H9 (cell line): ENCODE data around the gene DDX27. TPM values are rescaled to one million over a fixed set of nuclear protein-coding genes. Genes with fewer than 3 reads are reported as not detected.

ENCODE experiments used
- DNase-seq: peaks from one replicate; pipeline ENCODE4 v3.0.0-alpha.2; 2017
- H2AFZ ChIP-seq: one replicate; pipeline ENCODE4 v1.6.1; 2013; ENCODE audit warnings: mild to moderate bottlenecking, low read length, control low read depth, moderate library complexity
- H2AK5ac ChIP-seq: 2 replicates; pipeline ENCODE4 v1.6.1; 2013; ENCODE audit warnings: low read length, control low read depth, mixed read lengths; ENCODE audit not compliant: insufficient read length
- H2BK120ac ChIP-seq: one replicate; pipeline ENCODE4 v1.6.1; 2013; ENCODE audit warnings: low read depth, mild to moderate bottlenecking, low read length, control low read depth, inconsistent platforms; ENCODE audit not compliant: poor library complexity, severe bottlenecking
- H2BK12ac ChIP-seq: 2 replicates; pipeline ENCODE4 v1.6.1; 2013; ENCODE audit warnings: low read length, control low read depth, mixed read lengths, low read depth; ENCODE audit not compliant: insufficient read length
- H2BK15ac ChIP-seq: 2 replicates; pipeline ENCODE4 v1.6.1; 2013; ENCODE audit warnings: low read depth, low read length, control low read depth
- H2BK20ac ChIP-seq: one replicate; pipeline ENCODE4 v1.6.1; 2013; ENCODE audit warnings: low read depth, mild to moderate bottlenecking, low read length, control low read depth, inconsistent platforms; ENCODE audit not compliant: poor library complexity, severe bottlenecking
- H2BK5ac ChIP-seq: 2 replicates; pipeline ENCODE4 v1.6.1; 2013; ENCODE audit warnings: low read length, control low read depth, mixed read lengths; ENCODE audit not compliant: insufficient read length
- H3K14ac ChIP-seq: 2 replicates; pipeline ENCODE4 v1.6.1; 2013; ENCODE audit warnings: low read length, control low read depth; ENCODE audit not compliant: insufficient read depth
- H3K18ac ChIP-seq: 2 replicates; pipeline ENCODE4 v1.6.1; 2013; ENCODE audit warnings: low read depth, mild to moderate bottlenecking, mixed read lengths, low read length, control low read depth; ENCODE audit not compliant: insufficient read length
- H3K23ac ChIP-seq: 2 replicates; pipeline ENCODE4 v1.6.1; 2013; ENCODE audit warnings: low read length, control low read depth, mixed read lengths, low read depth; ENCODE audit not compliant: insufficient read length
- H3K23me2 ChIP-seq: 2 replicates; pipeline ENCODE4 v1.6.1; 2013; ENCODE audit warnings: low read depth, mild to moderate bottlenecking, mixed read lengths, low read length, control low read depth; ENCODE audit not compliant: insufficient read length, poor library complexity, severe bottlenecking
- H3K27ac ChIP-seq: 2 replicates; pipeline ENCODE4 v1.5.1; 2013; ENCODE audit warnings: low read length, control low read depth, mixed read lengths, low read depth; ENCODE audit not compliant: insufficient read length
- H3K27me3 ChIP-seq: 2 replicates; pipeline ENCODE4 v1.6.1; 2013; ENCODE audit warnings: low read length, control low read depth, inconsistent platforms; ENCODE audit not compliant: insufficient read depth
- H3K4ac ChIP-seq: 2 replicates; pipeline ENCODE4 v1.6.1; 2013; ENCODE audit warnings: low read depth, mild to moderate bottlenecking, control low read depth, inconsistent platforms, low read length, moderate library complexity
- H3K4me1 ChIP-seq: 2 replicates; pipeline ENCODE4 v1.6.1; 2013; ENCODE audit warnings: low read length, control low read depth, inconsistent platforms; ENCODE audit not compliant: insufficient read depth
- H3K4me2 ChIP-seq: 2 replicates; pipeline ENCODE4 v1.6.1; 2013; ENCODE audit warnings: low read length, control low read depth, mixed read lengths; ENCODE audit not compliant: insufficient read length, insufficient read depth
- H3K56ac ChIP-seq: 2 replicates; pipeline ENCODE4 v1.6.1; 2013; ENCODE audit warnings: low read depth, mild to moderate bottlenecking, mixed read lengths, low read length, control low read depth; ENCODE audit not compliant: insufficient read length
- H3K79me1 ChIP-seq: 2 replicates; pipeline ENCODE4 v1.6.1; 2013; ENCODE audit warnings: low read depth, mild to moderate bottlenecking, moderate library complexity, low read length, control low read depth, inconsistent platforms; ENCODE audit not compliant: insufficient read depth, poor library complexity, severe bottlenecking
- H3K79me2 ChIP-seq: 2 replicates; pipeline ENCODE4 v1.6.1; 2013; ENCODE audit warnings: low read length, control low read depth, inconsistent platforms; ENCODE audit not compliant: insufficient read depth
- H3K9ac ChIP-seq: 2 replicates; pipeline ENCODE4 v1.6.1; 2013; ENCODE audit warnings: low read length, control low read depth, mixed read lengths; ENCODE audit not compliant: insufficient read length; ENCODE audit errors: extremely low read depth
- H3K9me3 ChIP-seq: one replicate; pipeline ENCODE4 v1.6.1; 2013; ENCODE audit warnings: low read depth, low read length, inconsistent platforms; ENCODE audit not compliant: control insufficient read depth
- H3T11ph ChIP-seq: one replicate; pipeline ENCODE4 v1.6.1; 2013; ENCODE audit warnings: mild to moderate bottlenecking, low read length, control low read depth, inconsistent platforms
- H4K20me1 ChIP-seq: one replicate; pipeline ENCODE4 v1.6.1; 2013; ENCODE audit not compliant: control insufficient read depth, insufficient read length, insufficient read depth
- H4K5ac ChIP-seq: 2 replicates; pipeline ENCODE4 v1.6.1; 2013; ENCODE audit warnings: low read depth, mild to moderate bottlenecking, mixed read lengths, low read length, control low read depth; ENCODE audit not compliant: insufficient read length
- H4K8ac ChIP-seq: replicated peaks from 2 replicates; pipeline ENCODE4 v1.6.1; 2013; ENCODE audit warnings: low read length, control low read depth, mixed read lengths, low read depth; ENCODE audit not compliant: insufficient read length
- H4K91ac ChIP-seq: 2 replicates; pipeline ENCODE4 v1.6.1; 2013; ENCODE audit warnings: low read depth, mild to moderate bottlenecking, moderate library complexity, mixed read lengths, low read length, control low read depth; ENCODE audit not compliant: insufficient read length
- H3K27ac Mint-ChIP-seq, 3 experiments: 2 replicates in 2 of 3; 3 replicates in 1 of 3; pipeline ENCODE4 v1.8.0; 2020 to 2021; ENCODE audit warnings: mixed read lengths in 3 of 3, mild to moderate bottlenecking in 1 of 3, moderate library complexity in 1 of 3
- H3K27me3 Mint-ChIP-seq: 2 replicates; pipeline ENCODE4 v1.8.0; 2021; ENCODE audit warnings: low read depth, mild to moderate bottlenecking, moderate library complexity, mixed read lengths
- H3K36me3 Mint-ChIP-seq, 3 experiments: 2 replicates in 2 of 3; 3 replicates in 1 of 3; pipeline ENCODE4 v1.8.0; 2020 to 2021; ENCODE audit warnings: low read depth in 3 of 3, mixed read lengths in 3 of 3; ENCODE audit not compliant: insufficient read depth in 1 of 3
- H3K4me1 Mint-ChIP-seq, 2 experiments: 2 replicates each; pipeline ENCODE4 v1.8.0; 2020; ENCODE audit warnings: mixed read lengths in 2 of 2
- H3K4me3 Mint-ChIP-seq, 2 experiments: 2 replicates in 1 of 2; 3 replicates in 1 of 2; pipeline ENCODE4 v1.8.0; 2020 to 2021; ENCODE audit warnings: mild to moderate bottlenecking in 2 of 2, mixed read lengths in 2 of 2, moderate library complexity in 1 of 2
- H3K9me3 Mint-ChIP-seq, 2 experiments: 2 replicates in 1 of 2; 3 replicates in 1 of 2; pipeline ENCODE4 v1.8.0; 2020; ENCODE audit warnings: mild to moderate bottlenecking in 2 of 2, mixed read lengths in 2 of 2, moderate library complexity in 1 of 2
- WGBS: extraction: QIAGEN DNeasy Blood & Tissue Kit; methylation state at CpG from one replicate; pipeline ENCODE4 v1.1.7; 2013; ENCODE audit warnings: missing lambda C conversion rate, low lambda C conversion rate, mixed read lengths; ENCODE audit not compliant: insufficient read length; ENCODE audit errors: extremely low coverage; 5-methylcytosine and 5-hydroxymethylcytosine counted together
- total RNA-seq: library from RNA; stranded (reverse); gene quantifications from 2 replicates; pipeline ENCODE4 v1.2.1, GENCODE V29; 2021
- TF ChIP-seq, protein P1 (sequence below): fragments of 200-600 bp; sonication (generic); conservative IDR thresholded peaks from 3 replicates; pipeline ENCODE4 v1.8.0; 2021; ENCODE audit warnings: antibody characterized with exemption, mild to moderate bottlenecking

Gene DDX27
- total RNA-seq, 1 experiment from 2014 or later = 46.9 TPM

DNA sequence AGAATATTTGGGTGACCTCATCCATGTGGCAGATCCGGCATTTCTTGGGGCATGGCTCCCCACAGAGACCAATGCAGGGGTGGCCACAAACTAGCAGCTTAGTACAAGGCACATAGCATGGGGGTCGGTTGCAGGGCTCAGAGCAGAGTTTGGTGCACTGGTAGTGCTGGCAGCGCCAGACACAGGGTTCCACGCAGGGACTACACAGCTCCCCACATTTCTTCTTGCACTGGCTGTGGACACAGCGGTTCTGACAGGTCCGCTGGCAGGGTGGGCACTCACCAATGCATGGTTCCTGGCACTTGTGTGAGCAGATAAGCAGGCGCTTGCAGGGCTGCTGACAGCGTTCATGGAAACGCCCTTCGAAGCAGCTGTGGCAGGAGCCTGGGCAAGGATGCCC is 29.1 kb downstream of the DDX27 start:
- no peak overlapping the region for H3T11ph ChIP-seq
- no peak overlapping the region for H3K14ac ChIP-seq
- H3K23me2 ChIP-seq = no peaks in the 10 kb centered on the region
- no peaks in the 10 kb centered on the region for H3K4me1 ChIP-seq
- no peak overlapping the region for H2BK5ac ChIP-seq
- no peak overlapping the region for H4K5ac ChIP-seq
- no peak overlapping the region for H2AK5ac ChIP-seq
- H3K36me3 Mint-ChIP-seq = peaks cover 29 to 85% (median 55%) of the 10 kb centered on the region in 3 experiments; a peak in 6 of 7 replicates
- H3K79me1 ChIP-seq = no peaks in the 10 kb centered on the region
- no peaks in the 10 kb centered on the region for H3K9me3 ChIP-seq
- no peak overlapping the region for H2BK15ac ChIP-seq
- H3K27ac Mint-ChIP-seq = no peak overlapping the region; a peak in 1 of 7 replicates
- H3K18ac ChIP-seq = no peak overlapping the region
- H2BK120ac ChIP-seq = no peak overlapping the region
- H3K4ac ChIP-seq = no peak overlapping the region
- no peak overlapping the region for H2AFZ ChIP-seq
- no peak overlapping the region for H3K9ac ChIP-seq
- H3K79me2 ChIP-seq = no peaks in the 10 kb centered on the region
- H3K4me2 ChIP-seq = no peak overlapping the region
- H2BK12ac ChIP-seq = no peak overlapping the region
- DNase-seq = no peak
- H3K27me3 ChIP-seq = no peaks in the 10 kb centered on the region
- no peak overlapping the region for H3K23ac ChIP-seq
- no peaks in the 10 kb centered on the region for H3K27me3 Mint-ChIP-seq
- no peaks in the 10 kb centered on the region for H3K4me1 Mint-ChIP-seq
- no peak overlapping the region for H3K27ac ChIP-seq
- H3K4me3 Mint-ChIP-seq = no peak overlapping the region
- H3K56ac ChIP-seq = no peak overlapping the region
- no CpG with 5 or more reads among the region's 10 CpGs for WGBS
- H4K8ac ChIP-seq = no peak overlapping the region
- no peaks in the 10 kb centered on the region for H3K9me3 Mint-ChIP-seq
- no peak overlapping the region for H4K91ac ChIP-seq
- TF ChIP-seq, protein P1, sequence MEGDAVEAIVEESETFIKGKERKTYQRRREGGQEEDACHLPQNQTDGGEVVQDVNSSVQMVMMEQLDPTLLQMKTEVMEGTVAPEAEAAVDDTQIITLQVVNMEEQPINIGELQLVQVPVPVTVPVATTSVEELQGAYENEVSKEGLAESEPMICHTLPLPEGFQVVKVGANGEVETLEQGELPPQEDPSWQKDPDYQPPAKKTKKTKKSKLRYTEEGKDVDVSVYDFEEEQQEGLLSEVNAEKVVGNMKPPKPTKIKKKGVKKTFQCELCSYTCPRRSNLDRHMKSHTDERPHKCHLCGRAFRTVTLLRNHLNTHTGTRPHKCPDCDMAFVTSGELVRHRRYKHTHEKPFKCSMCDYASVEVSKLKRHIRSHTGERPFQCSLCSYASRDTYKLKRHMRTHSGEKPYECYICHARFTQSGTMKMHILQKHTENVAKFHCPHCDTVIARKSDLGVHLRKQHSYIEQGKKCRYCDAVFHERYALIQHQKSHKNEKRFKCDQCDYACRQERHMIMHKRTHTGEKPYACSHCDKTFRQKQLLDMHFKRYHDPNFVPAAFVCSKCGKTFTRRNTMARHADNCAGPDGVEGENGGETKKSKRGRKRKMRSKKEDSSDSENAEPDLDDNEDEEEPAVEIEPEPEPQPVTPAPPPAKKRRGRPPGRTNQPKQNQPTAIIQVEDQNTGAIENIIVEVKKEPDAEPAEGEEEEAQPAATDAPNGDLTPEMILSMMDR = no peak
- H4K20me1 ChIP-seq = no peaks in the 10 kb centered on the region
- H2BK20ac ChIP-seq = no peak overlapping the region
